Tibial artery (tissue), 4 donors: ENCODE data around the gene EVI5.

Experiments
- DNase-seq, 2 donors: peaks; one replicate each; pipeline ENCODE4 v3.0.0-alpha.2; 2019
- H3K27ac ChIP-seq, 2 donors: fragments of 200-600 bp; sonication (generic) in 1 of 2; 1 replicate in 1 of 2; 2 replicates in 1 of 2; pipeline ENCODE4 v1.5.1; 2018 to 2019; ENCODE audit warnings: mild to moderate bottlenecking in 1 of 2
- H3K27me3 ChIP-seq, 2 donors: fragments of 200-600 bp; sonication (generic) in 1 of 2; one replicate each; pipeline versions ENCODE4 v1.5.1 to v1.6.0; 2016 to 2019
- H3K36me3 ChIP-seq, 3 donors: fragments of 200-600 bp; sonication (generic) in 2 of 3; one replicate each; pipeline ENCODE4 v1.5.1; 2016 to 2019; ENCODE audit warnings: mild to moderate bottlenecking in 2 of 3
- H3K4me1 ChIP-seq, 4 donors: fragments of 200-600 bp; sonication (generic) in 2 of 4; 1 replicate in 3 of 4; 2 replicates in 1 of 4; pipeline ENCODE4 v1.5.1; 2016 to 2019
- H3K4me3 ChIP-seq, 2 donors: fragments of 200-600 bp; sonication (generic) in 1 of 2; 1 replicate in 1 of 2; 2 replicates in 1 of 2; pipeline ENCODE4 v1.5.1; 2018 to 2019; ENCODE audit warnings: mild to moderate bottlenecking in 2 of 2
- H3K9me3 ChIP-seq, 3 donors: fragments of 200-600 bp; sonication (generic) in 1 of 3; one replicate each; pipeline ENCODE4 v1.5.1; 2016 to 2019
- CTCF ChIP-seq, 2 experiments: fragments of 200-600 bp in 1 of 2; fragments of 450-650 bp in 1 of 2; IDR thresholded peaks; one replicate each; pipeline ENCODE4 v1.5.1; 2017 to 2019; ENCODE audit warnings: antibody characterized with exemption in 2 of 2, mild to moderate bottlenecking in 1 of 2, moderate library complexity in 1 of 2
- intact Hi-C: fragments of 100-400 bp; cut with DNase I; formaldehyde crosslinking; loops from one replicate; pipeline ENCODE4 v1.15.0; 2023; ENCODE audit warnings: low total_unique reads

The EVI5 gene

GRCh38 chr1:92831368-92831761, 46.5 kb upstream of the EVI5 start:
- Histone ChIP-seq H3K9me3 (no peaks in the 10 kb centered on the region), H3K27ac (peak overlapping the region; percentile 9 to 93), H3K4me1 (peaks cover 0 to 41% (median 22%) of the 10 kb centered on the region in 4 donors), H3K4me3 (peak overlapping the region; percentile 75 to 96), H3K36me3 (peaks cover 8 to 28% (median 17%) of the 10 kb centered on the region in 3 donors), H3K27me3 (no peaks in the 10 kb centered on the region)
- DNase-seq: no peak
- no peak for TF ChIP-seq CTCF (IDR thresholded peaks at IDR 0.05)
- intact Hi-C loops: loop anchor here (5.0 to 10.0 kb wide), 2 partner anchors 49 to 353 kb away; partner anchors contain the start of genes CCDC18 and TMED5

GRCh38 chr1:92826792-92827191, 41.9 kb upstream of the EVI5 start:
- intact Hi-C loops: no loop called here
- Histone ChIP-seq H3K27me3 (no peaks in the 10 kb centered on the region), H3K4me3 (no peak overlapping the region), H3K4me1 (peaks cover 0 to 5% (median 2%) of the 10 kb centered on the region in 4 donors), H3K9me3 (no peaks in the 10 kb centered on the region), H3K27ac (no peak overlapping the region), H3K36me3 (no peaks in the 10 kb centered on the region)
- DNase-seq: no peak
- TF ChIP-seq CTCF (IDR thresholded peaks at IDR 0.05): no peak

GRCh38 chr1:92822879-92823278, 38.0 kb upstream of the EVI5 start:
- Histone ChIP-seq H3K4me3 (no peak overlapping the region), H3K36me3 (no peaks in the 10 kb centered on the region), H3K9me3 (no peaks in the 10 kb centered on the region), H3K27me3 (no peaks in the 10 kb centered on the region), H3K4me1 (no peaks in the 10 kb centered on the region), H3K27ac (no peak overlapping the region)
- no peak for DNase-seq
- no peak for TF ChIP-seq CTCF (IDR thresholded peaks at IDR 0.05)
- intact Hi-C loops: no loop called here

GRCh38 chr1:92820551-92820950, 35.6 kb upstream of the EVI5 start:
- Histone ChIP-seq H3K27me3 (no peaks in the 10 kb centered on the region), H3K4me3 (no peak overlapping the region), H3K27ac (no peak overlapping the region), H3K9me3 (no peaks in the 10 kb centered on the region), H3K36me3 (no peaks in the 10 kb centered on the region), H3K4me1 (no peaks in the 10 kb centered on the region)
- DNase-seq: no peak
- intact Hi-C loops: no loop called here
- TF ChIP-seq CTCF (IDR thresholded peaks at IDR 0.05): no peak

- Histone ChIP-seq H3K4me1 (no peaks in the 10 kb centered on the region), H3K4me3 (no peak overlapping the region), H3K36me3 (no peaks in the 10 kb centered on the region), H3K27ac (no peak overlapping the region), H3K9me3 (no peaks in the 10 kb centered on the region), H3K27me3 (no peaks in the 10 kb centered on the region)
- no peak for TF ChIP-seq CTCF (IDR thresholded peaks at IDR 0.05)
- no peak for DNase-seq
- intact Hi-C loops: no loop called here
Observed at GRCh38 chr1:92820024-92820423, 35.1 kb upstream of the EVI5 start.
